GM23338 (cell line): ENCODE data around the gene IQCE. TPM values are rescaled to one million over a fixed set of nuclear protein-coding genes. Genes with fewer than 3 reads are reported as not detected.

Source experiments
- ATAC-seq: fragments of 200-7000 bp; cut with Tn5 transposase; 3 replicates; pipeline ENCODE4 v1.9.1; 2020
- DNase-seq: peaks from one replicate; pipeline ENCODE4 v3.0.0-alpha.2; 2015; ENCODE audit warnings: low spot score
- H2AFZ ChIP-seq: fragments of 200-600 bp; sonication (generic); 2 replicates; pipeline ENCODE4 v1.8.0; 2016; ENCODE audit warnings: antibody characterized with exemption, mild to moderate bottlenecking, moderate library complexity
- H3F3A ChIP-seq: fragments of 200-600 bp; sonication (generic); replicated peaks from 2 replicates; pipeline ENCODE4 v1.8.0; 2017; ENCODE audit warnings: antibody characterized with exemption, mixed run types, low read depth
- H3K27ac ChIP-seq: fragments of 200-600 bp; sonication (generic); 2 replicates; pipeline ENCODE4 v1.6.1; 2016; ENCODE audit warnings: low read depth
- H3K27me3 ChIP-seq: fragments of 200-600 bp; sonication (generic); 2 replicates; pipeline ENCODE4 v1.8.0; 2016; ENCODE audit warnings: mild to moderate bottlenecking, mixed run types, moderate library complexity; ENCODE audit not compliant: insufficient read depth
- H3K36me3 ChIP-seq: fragments of 200-600 bp; sonication (generic); 2 replicates; pipeline ENCODE4 v1.8.0; 2016; ENCODE audit warnings: mild to moderate bottlenecking; ENCODE audit not compliant: insufficient read depth
- H3K4me1 ChIP-seq: fragments of 200-600 bp; sonication (generic); 2 replicates; pipeline ENCODE4 v1.8.0; 2016; ENCODE audit warnings: mild to moderate bottlenecking, moderate library complexity; ENCODE audit not compliant: insufficient read depth
- H3K4me2 ChIP-seq: fragments of 200-600 bp; sonication (generic); 2 replicates; pipeline ENCODE4 v1.7.1; 2017; ENCODE audit warnings: mixed run types
- H3K4me3 ChIP-seq: fragments of 200-600 bp; sonication (generic); 2 replicates; pipeline ENCODE4 v1.6.1; 2016; ENCODE audit warnings: mixed run types
- H3K79me2 ChIP-seq: fragments of 200-600 bp; sonication (generic); replicated peaks from 2 replicates; pipeline ENCODE4 v1.8.0; 2017; ENCODE audit warnings: mild to moderate bottlenecking; ENCODE audit not compliant: insufficient read depth
- H3K9me2 ChIP-seq: fragments of 200-600 bp; sonication (generic); 2 replicates; pipeline ENCODE4 v1.8.0; 2017; ENCODE audit not compliant: insufficient read depth
- H4K20me1 ChIP-seq: fragments of 200-600 bp; sonication (generic); replicated peaks from 2 replicates; pipeline ENCODE4 v1.8.0; 2017; ENCODE audit warnings: mild to moderate bottlenecking; ENCODE audit not compliant: insufficient read depth
- H3K27ac Mint-ChIP-seq: 2 replicates; pipeline ENCODE4 v1.8.0; 2020; ENCODE audit warnings: inconsistent platforms, mild to moderate bottlenecking, moderate library complexity, mixed read lengths
- H3K27me3 Mint-ChIP-seq: 3 replicates; pipeline ENCODE4 v1.8.0; 2022; ENCODE audit warnings: low read depth, mild to moderate bottlenecking, moderate library complexity, mixed read lengths, inconsistent platforms; ENCODE audit not compliant: insufficient read depth, poor library complexity
- H3K36me3 Mint-ChIP-seq: 3 replicates; pipeline ENCODE4 v1.8.0; 2021; ENCODE audit warnings: low read depth, mild to moderate bottlenecking, inconsistent platforms, moderate library complexity, mixed read lengths
- H3K4me1 Mint-ChIP-seq: 3 replicates; pipeline ENCODE4 v1.8.0; 2020; ENCODE audit warnings: mild to moderate bottlenecking, inconsistent platforms, mixed read lengths
- H3K4me3 Mint-ChIP-seq: 3 replicates; pipeline ENCODE4 v1.8.0; 2021; ENCODE audit warnings: moderate library complexity, mild to moderate bottlenecking, inconsistent platforms, mixed read lengths
- H3K9me3 Mint-ChIP-seq: 3 replicates; pipeline ENCODE4 v1.8.0; 2020; ENCODE audit warnings: moderate library complexity, mild to moderate bottlenecking, inconsistent platforms, mixed read lengths
- CREB1 ChIP-seq: fragments of 250-450 bp; sonication (Bioruptor Pico); IDR thresholded peaks from 2 replicates; pipeline ENCODE4 v1.5.0; 2020; ENCODE audit warnings: low read depth, mild to moderate bottlenecking, moderate library complexity
- EZH2 ChIP-seq: fragments of 200-600 bp; sonication (generic); IDR thresholded peaks from one replicate; pipeline ENCODE4 v1.8.0; 2017; ENCODE audit warnings: antibody characterized with exemption, mild to moderate bottlenecking, low read depth; ENCODE audit not compliant: unreplicated experiment
- JUNB ChIP-seq: IDR thresholded peaks from one replicate; pipeline ENCODE4 v1.6.1; 2016; ENCODE audit warnings: antibody characterized with exemption; ENCODE audit not compliant: unreplicated experiment
- POLR2AphosphoS5 ChIP-seq: IDR thresholded peaks from 2 replicates; pipeline ENCODE4 v1.6.1; 2016; ENCODE audit warnings: antibody characterized with exemption, low read depth
- ZNF331 ChIP-seq: fragments of 250-450 bp; sonication (Bioruptor Pico); IDR thresholded peaks from 2 replicates; pipeline ENCODE4 v1.5.0; 2020; ENCODE audit warnings: low read depth, mild to moderate bottlenecking, moderate library complexity
- ZNF462 ChIP-seq: fragments of 250-450 bp; sonication (Bioruptor Pico); IDR thresholded peaks from 2 replicates; pipeline ENCODE4 v1.5.0; 2020; ENCODE audit warnings: mild to moderate bottlenecking, moderate library complexity
- polyA plus RNA-seq: library from polyadenylated mRNA; unstranded; fragments of >200 nt; fragmentation: Nextera tagmentation; extraction: Ambion mirVana; gene quantifications from 2 replicates; pipeline ENCODE4 v1.2.1, GENCODE V29; 2016
- total RNA-seq: library from RNA; depleted of rRNA; stranded (reverse); fragments of >200 nt; shearing (Covaris generic); gene quantifications from 2 replicates; pipeline ENCODE4 v1.2.3, GENCODE V29; 2014

Gene IQCE
- total and polyA plus RNA-seq, 2 experiments from 2014 or later, result 5.0 to 7.7 TPM

GRCh38 chr7:2662273-2663120 lies 103.7 kb downstream of the IQCE start:
- DNase-seq (no peak), ATAC-seq (no peak)
- Mint-ChIP-seq H3K27me3 (peaks cover 17% of the 10 kb centered on the region), H3K27ac (no peak overlapping the region), H3K4me1 (peaks cover 9% of the 10 kb centered on the region; the same call in 2 of the 3 replicates), H3K4me3 (no peak overlapping the region), H3K36me3 (peaks cover 4% of the 10 kb centered on the region), H3K9me3 (peaks cover 4% of the 10 kb centered on the region; the same call in 1 of the 3 replicates)
- TF ChIP-seq ZNF331 (CRISPR knock-in tag), result no peak
- Histone ChIP-seq H3K4me2 (no peak overlapping the region), H3K27me3 (no peaks in the 10 kb centered on the region), H3K79me2 (no peaks in the 10 kb centered on the region), H3K36me3 (no peaks in the 10 kb centered on the region), H2AFZ (no peak overlapping the region), H4K20me1 (no peaks in the 10 kb centered on the region; the same call in 1 of the 2 replicates), H3K4me3 (no peak overlapping the region), H3F3A (no peaks in the 10 kb centered on the region), H3K9me2 (no peaks in the 10 kb centered on the region), H3K4me1 (no peaks in the 10 kb centered on the region; the same call in 1 of the 2 replicates), H3K27ac (0 out of 2 replicates have a peak overlapping the region, but pooled peaks have one; percentile 55)

DNA sequence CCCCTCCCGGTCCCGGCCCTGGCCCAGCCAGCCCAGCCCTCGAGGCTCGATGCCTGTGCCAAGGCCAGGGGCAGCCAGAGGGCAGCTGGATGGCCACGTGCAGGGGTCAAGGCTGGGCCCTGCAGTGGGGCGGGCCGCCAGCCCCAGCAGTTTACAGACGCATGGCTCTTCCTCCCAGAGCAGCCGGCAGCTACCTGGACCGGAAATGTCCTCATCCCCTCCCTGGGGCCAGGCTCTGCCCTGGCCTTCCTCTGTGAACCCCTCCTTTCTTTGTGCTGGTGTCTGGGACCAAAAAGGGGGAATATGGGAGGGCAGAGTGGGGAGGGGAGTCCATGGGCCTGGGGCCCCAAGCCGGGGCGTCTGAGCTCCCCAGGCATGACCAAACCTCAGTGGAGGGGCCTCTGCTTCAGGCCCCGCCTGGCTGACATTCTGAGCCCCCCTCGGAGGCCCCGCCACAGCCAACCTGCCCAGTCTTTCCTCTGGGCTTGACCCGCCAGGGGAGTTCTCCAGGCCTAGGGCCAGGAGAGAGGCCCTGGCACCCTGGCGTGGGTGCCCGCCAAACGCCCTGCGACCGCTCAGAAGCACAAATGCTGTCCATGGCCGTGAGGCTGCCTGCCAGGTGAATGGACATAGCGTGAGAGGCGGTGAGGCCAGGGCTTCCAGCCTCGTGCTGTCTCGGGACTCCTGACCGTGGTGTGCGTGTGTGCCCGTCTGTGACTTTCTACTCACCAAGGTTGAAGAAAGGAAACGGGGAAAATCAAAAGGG lies 104.5 kb downstream of the IQCE start:
- DNase-seq, result no peak
- H3K27ac Mint-ChIP-seq, result no peak overlapping the region
- H3K4me3 Mint-ChIP-seq, result no peak overlapping the region

DNA sequence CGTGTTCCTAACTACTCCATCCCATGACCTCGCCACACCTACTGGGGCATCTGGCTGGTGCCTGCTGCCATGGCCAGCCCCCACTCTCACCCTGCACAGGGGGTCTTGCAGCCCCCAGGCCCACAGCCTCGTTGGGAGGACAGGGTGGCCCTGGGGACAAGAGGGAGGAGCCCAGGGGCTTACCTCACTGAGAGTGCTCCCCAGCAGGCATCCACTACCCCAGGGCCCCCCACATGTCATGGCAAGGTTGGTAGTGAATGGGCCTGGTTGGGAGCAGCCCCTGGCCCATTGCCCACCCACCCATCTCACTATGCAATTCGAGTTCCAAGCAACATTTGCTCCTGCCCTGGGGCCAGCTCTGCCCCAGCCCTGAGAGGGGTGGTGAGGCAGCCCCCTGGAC lies 105.2 kb downstream of the IQCE start:
- no peak overlapping the region for H3K27ac Mint-ChIP-seq
- H3K4me1 Mint-ChIP-seq, result peaks cover 9% of the 10 kb centered on the region; the same call in 2 of the 3 replicates

More for the DNA sequence above, 104.5 kb downstream of the IQCE start:
- Histone ChIP-seq H4K20me1 (no peaks in the 10 kb centered on the region; the same call in 1 of the 2 replicates), H3K4me3 (no peak overlapping the region), H3K9me2 (no peaks in the 10 kb centered on the region), H3K4me1 (no peaks in the 10 kb centered on the region; the same call in 1 of the 2 replicates), H3F3A (no peaks in the 10 kb centered on the region), H3K27ac (peak overlapping the region; percentile 55; the same call in 1 of the 2 replicates), H2AFZ (no peak overlapping the region), H3K27me3 (no peaks in the 10 kb centered on the region), H3K36me3 (no peaks in the 10 kb centered on the region), H3K4me2 (no peak overlapping the region), H3K79me2 (no peaks in the 10 kb centered on the region)
- ATAC-seq, result peak; percentile 3; the same call in 1 of the 3 replicates
- peaks cover 18% of the 10 kb centered on the region for H3K27me3 Mint-ChIP-seq
- TF ChIP-seq JUNB, result no peak
- TF ChIP-seq POLR2AphosphoS5, result 0 out of 2 replicates have a peak, but pooled peaks have one; percentile 0
- no peak for TF ChIP-seq EZH2
- peaks cover 4% of the 10 kb centered on the region for H3K36me3 Mint-ChIP-seq
- H3K4me1 Mint-ChIP-seq, result peaks cover 9% of the 10 kb centered on the region; the same call in 2 of the 3 replicates
- H3K9me3 Mint-ChIP-seq, result peaks cover 4% of the 10 kb centered on the region; the same call in 1 of the 3 replicates

More for the DNA sequence above, 105.2 kb downstream of the IQCE start:
- H3K4me3 Mint-ChIP-seq, result no peak overlapping the region
- Histone ChIP-seq H2AFZ (no peak overlapping the region), H4K20me1 (no peaks in the 10 kb centered on the region), H3K79me2 (no peaks in the 10 kb centered on the region), H3F3A (no peaks in the 10 kb centered on the region), H3K36me3 (no peaks in the 10 kb centered on the region), H3K9me2 (no peaks in the 10 kb centered on the region), H3K4me3 (no peak overlapping the region), H3K27me3 (no peaks in the 10 kb centered on the region), H3K4me1 (no peaks in the 10 kb centered on the region; the same call in 1 of the 2 replicates), H3K4me2 (no peak overlapping the region), H3K27ac (no peak overlapping the region; the same call in 1 of the 2 replicates)
- H3K36me3 Mint-ChIP-seq, result peaks cover 4% of the 10 kb centered on the region
- ATAC-seq, result no peak
- H3K9me3 Mint-ChIP-seq, result peaks cover 4% of the 10 kb centered on the region; the same call in 1 of the 3 replicates
- TF ChIP-seq ZNF462 (CRISPR knock-in tag) (no peak), CREB1 (no peak), POLR2AphosphoS5 (peak; percentile 39)
- peaks cover 16% of the 10 kb centered on the region for H3K27me3 Mint-ChIP-seq
- DNase-seq, result no peak
